Stomach (tissue), 4 donors: ENCODE measurements around the gene TDG.

ENCODE experiments used
- EP300 ChIP-seq: sonication (generic); formaldehyde crosslinking; IDR thresholded peaks from one replicate; pipeline ENCODE4 v1.6.1; 2017; ENCODE audit warnings: antibody characterized with exemption
- POLR2A ChIP-seq, 4 donors: fragments of 450-650 bp; IDR thresholded peaks; one replicate each; pipeline ENCODE4 v1.6.1; 2016; ENCODE audit warnings: antibody characterized with exemption in 4 of 4, control low read depth in 2 of 4, mild to moderate bottlenecking in 1 of 4, moderate library complexity in 1 of 4
- POLR2AphosphoS5 ChIP-seq, 3 donors: sonication (generic); formaldehyde crosslinking; IDR thresholded peaks; one replicate each; pipeline ENCODE4 v1.6.1; 2016; ENCODE audit warnings: antibody characterized with exemption in 3 of 3
- TF ChIP-seq, protein P1 (sequence below), 7 experiments: fragments of 450-650 bp in 4 of 7; fragments of 200-600 bp in 3 of 7; sonication (generic) in 3 of 7; IDR thresholded peaks; one replicate each; pipeline ENCODE4 v1.5.1; 2016 to 2019; ENCODE audit warnings: antibody characterized with exemption in 7 of 7, control low read depth in 2 of 7, mild to moderate bottlenecking in 1 of 7

DNA sequence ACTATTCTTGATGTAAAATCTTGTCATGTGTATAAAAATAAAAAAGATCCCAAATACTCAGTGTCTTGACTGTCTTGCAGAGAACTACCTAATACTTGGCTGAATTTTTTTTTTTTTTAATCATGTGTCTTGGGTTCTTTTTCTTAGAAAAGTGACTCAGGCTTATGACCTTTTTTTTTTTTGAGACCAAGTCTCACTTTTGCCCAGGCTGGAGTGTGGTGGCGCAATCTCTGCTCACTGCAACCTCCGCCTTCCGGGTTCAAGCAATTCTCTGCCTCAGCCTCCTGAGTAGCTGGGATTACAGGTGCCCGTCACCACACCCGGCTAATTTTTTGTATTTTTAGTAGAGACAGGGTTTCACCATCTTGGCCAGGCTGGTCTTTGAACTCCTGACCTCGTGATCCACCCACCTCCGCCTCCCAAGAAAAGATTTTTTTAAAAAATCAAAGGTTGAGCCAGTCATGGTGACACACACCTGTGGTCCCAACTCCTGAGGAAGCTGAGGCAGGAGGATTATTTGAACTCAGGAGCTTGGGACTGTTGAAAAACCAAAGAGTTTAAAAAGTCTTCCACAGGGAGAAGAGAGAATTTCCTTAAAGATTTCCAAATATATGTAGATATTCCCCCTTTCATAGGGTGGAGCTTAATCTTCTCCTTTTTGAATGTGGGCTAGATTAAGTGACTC lies 17.7 kb upstream of the TDG start:
- TF ChIP-seq, protein P1, sequence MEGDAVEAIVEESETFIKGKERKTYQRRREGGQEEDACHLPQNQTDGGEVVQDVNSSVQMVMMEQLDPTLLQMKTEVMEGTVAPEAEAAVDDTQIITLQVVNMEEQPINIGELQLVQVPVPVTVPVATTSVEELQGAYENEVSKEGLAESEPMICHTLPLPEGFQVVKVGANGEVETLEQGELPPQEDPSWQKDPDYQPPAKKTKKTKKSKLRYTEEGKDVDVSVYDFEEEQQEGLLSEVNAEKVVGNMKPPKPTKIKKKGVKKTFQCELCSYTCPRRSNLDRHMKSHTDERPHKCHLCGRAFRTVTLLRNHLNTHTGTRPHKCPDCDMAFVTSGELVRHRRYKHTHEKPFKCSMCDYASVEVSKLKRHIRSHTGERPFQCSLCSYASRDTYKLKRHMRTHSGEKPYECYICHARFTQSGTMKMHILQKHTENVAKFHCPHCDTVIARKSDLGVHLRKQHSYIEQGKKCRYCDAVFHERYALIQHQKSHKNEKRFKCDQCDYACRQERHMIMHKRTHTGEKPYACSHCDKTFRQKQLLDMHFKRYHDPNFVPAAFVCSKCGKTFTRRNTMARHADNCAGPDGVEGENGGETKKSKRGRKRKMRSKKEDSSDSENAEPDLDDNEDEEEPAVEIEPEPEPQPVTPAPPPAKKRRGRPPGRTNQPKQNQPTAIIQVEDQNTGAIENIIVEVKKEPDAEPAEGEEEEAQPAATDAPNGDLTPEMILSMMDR (IDR thresholded peaks at IDR 0.05), result no peak
- TF ChIP-seq POLR2A (IDR thresholded peaks at IDR 0.05), result no peak
- TF ChIP-seq POLR2AphosphoS5 (IDR thresholded peaks at IDR 0.05), result no peak
- TF ChIP-seq EP300, result no peak
